Esophagus squamous epithelium (tissue), 5 donors: ENCODE results near the gene SIN3A. TPM values are rescaled to one million over a fixed set of nuclear protein-coding genes. Genes with fewer than 3 reads are reported as not detected.
A peak's percentile ranks its signal among the peaks of the same experiment; 100 is the strongest.

Experiments used
- DNase-seq: peaks from one replicate; lab custom pipeline; 2025; lab: John Stamatoyannopoulos, UW
- H3K27ac ChIP-seq, 4 donors: fragments of 200-600 bp; sonication (generic); one replicate each; pipeline ENCODE4 v1.5.1; 2016 to 2019; ENCODE audit warnings: mild to moderate bottlenecking in 1 of 4
- H3K27me3 ChIP-seq, 4 donors: fragments of 200-600 bp; sonication (generic); 1 replicate in 3 of 4; 2 replicates in 1 of 4; pipeline versions ENCODE4 v1.5.1 to v1.6.0; 2017 to 2021; ENCODE audit warnings: antibody characterized with exemption in 1 of 4
- H3K36me3 ChIP-seq, 3 donors: fragments of 200-600 bp; sonication (generic); one replicate each; pipeline ENCODE4 v1.5.1; 2016 to 2019
- H3K4me1 ChIP-seq, 3 donors: fragments of 200-600 bp; sonication (generic); one replicate each; pipeline ENCODE4 v1.5.1; 2017 to 2019
- H3K4me3 ChIP-seq, 4 donors: fragments of 200-600 bp; sonication (generic); 1 replicate in 3 of 4; 2 replicates in 1 of 4; pipeline ENCODE4 v1.5.1; 2016 to 2019; ENCODE audit warnings: mild to moderate bottlenecking in 2 of 4, moderate library complexity in 1 of 4
- H3K9me3 ChIP-seq, 3 donors: fragments of 200-600 bp; sonication (generic); one replicate each; pipeline ENCODE4 v1.5.1; 2016 to 2019
- POLR2A ChIP-seq, 4 donors: fragments of 450-650 bp; IDR thresholded peaks; one replicate each; pipeline ENCODE4 v1.6.1; 2017; ENCODE audit warnings: antibody characterized with exemption in 4 of 4, mild to moderate bottlenecking in 4 of 4, moderate library complexity in 3 of 4
- WGBS, 2 donors: methylation state at CpG; one replicate each; pipeline ENCODE4 v1.1.5; 2018; 5-methylcytosine and 5-hydroxymethylcytosine counted together
- intact Hi-C: fragments of 100-400 bp; cut with DNase I; formaldehyde crosslinking; loops from one replicate; pipeline ENCODE4 v1.15.0; 2022
- total RNA-seq, 4 donors: library from RNA; depleted of rRNA; stranded (reverse); fragments of >200 nt; gene quantifications; one replicate each; pipeline ENCODE4 v1.1.0, GENCODE V29; 2016
- TF ChIP-seq, protein P1 (sequence below), 6 experiments: fragments of 450-650 bp in 4 of 6; fragments of 200-600 bp in 2 of 6; sonication (generic) in 2 of 6; IDR thresholded peaks; one replicate each; pipeline ENCODE4 v1.5.1; 2016 to 2019; ENCODE audit warnings: antibody characterized with exemption in 6 of 6, mild to moderate bottlenecking in 4 of 6, moderate library complexity in 4 of 6
- donor health status: DM: yes; HTN: yes; CAD: no.

Gene SIN3A
- total RNA-seq, 4 donors from 2014 or later: 22.3 to 49.8 (median 26.0) TPM

DNA sequence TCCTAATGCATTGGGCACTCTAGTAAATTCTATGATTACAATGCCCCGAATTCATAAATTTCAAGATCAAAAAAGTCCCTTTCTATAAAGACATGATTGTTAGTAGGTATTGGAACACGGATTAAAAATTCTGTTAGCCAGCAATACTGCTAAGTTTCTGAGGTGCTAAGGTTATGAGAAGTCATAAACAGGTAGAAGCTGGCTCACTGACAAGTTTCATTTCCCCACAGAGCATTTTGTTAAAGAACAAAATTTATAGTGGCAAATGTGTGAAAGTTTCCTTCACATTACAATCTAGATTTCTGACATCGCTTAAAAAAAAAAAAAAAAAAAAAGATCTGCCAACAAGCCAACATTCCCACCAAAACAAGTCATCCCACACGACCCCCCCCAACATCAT lies 70.7 kb downstream of the SIN3A start:
- no peaks in the 10 kb centered on the region for H3K27me3 ChIP-seq
- no peak for DNase-seq
- no peak overlapping the region for H3K4me3 ChIP-seq
- TF ChIP-seq, protein P1, sequence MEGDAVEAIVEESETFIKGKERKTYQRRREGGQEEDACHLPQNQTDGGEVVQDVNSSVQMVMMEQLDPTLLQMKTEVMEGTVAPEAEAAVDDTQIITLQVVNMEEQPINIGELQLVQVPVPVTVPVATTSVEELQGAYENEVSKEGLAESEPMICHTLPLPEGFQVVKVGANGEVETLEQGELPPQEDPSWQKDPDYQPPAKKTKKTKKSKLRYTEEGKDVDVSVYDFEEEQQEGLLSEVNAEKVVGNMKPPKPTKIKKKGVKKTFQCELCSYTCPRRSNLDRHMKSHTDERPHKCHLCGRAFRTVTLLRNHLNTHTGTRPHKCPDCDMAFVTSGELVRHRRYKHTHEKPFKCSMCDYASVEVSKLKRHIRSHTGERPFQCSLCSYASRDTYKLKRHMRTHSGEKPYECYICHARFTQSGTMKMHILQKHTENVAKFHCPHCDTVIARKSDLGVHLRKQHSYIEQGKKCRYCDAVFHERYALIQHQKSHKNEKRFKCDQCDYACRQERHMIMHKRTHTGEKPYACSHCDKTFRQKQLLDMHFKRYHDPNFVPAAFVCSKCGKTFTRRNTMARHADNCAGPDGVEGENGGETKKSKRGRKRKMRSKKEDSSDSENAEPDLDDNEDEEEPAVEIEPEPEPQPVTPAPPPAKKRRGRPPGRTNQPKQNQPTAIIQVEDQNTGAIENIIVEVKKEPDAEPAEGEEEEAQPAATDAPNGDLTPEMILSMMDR (IDR thresholded peaks at IDR 0.05): no peak
- TF ChIP-seq POLR2A (IDR thresholded peaks at IDR 0.05): no peak
- H3K27ac ChIP-seq: no peak overlapping the region
- intact Hi-C loops: no loop called here
- no peaks in the 10 kb centered on the region for H3K4me1 ChIP-seq
- peaks cover 9 to 100% (median 49%) of the 10 kb centered on the region in 3 donors for H3K36me3 ChIP-seq
- H3K9me3 ChIP-seq: no peaks in the 10 kb centered on the region
- WGBS, 2 donors: 77 to 79% methylated on average over 4 of the region's 4 CpGs

DNA sequence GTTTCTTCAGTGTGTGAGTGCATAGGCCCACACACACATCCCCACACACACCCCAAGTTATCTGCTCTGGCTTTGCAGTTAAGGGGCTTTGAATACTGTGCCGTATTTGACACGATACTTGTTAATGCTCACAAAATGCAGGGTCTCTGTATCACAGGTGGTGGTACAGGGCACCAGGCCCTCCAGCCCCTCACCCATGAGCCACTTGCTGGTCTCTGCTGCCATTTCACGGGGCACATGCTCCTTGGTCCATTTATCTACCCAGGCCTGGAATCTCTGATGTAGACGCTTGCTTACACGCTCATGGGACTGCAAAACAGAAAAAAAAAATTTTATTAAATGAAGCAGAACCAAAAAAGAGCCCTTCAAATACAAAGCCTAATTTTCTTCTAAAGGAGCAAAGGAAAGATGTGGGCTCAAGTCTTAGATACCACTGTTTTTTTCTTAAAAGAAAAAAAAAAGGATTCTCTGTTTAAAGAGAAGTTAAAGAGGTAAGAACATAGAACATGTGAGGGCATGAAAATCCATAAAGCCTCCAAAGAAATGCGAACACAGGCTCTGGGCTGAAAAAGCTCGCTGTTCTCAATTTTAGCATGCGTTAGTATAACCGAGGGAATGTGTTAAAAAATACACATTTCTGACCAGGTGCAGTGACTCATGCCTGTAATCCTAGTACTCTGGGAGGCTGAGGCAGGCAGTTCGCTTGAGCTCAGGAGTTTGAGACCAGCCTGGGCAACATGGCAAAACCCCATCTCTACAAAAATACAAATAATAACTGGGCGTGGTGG lies 79.4 kb downstream of the SIN3A start:
- H3K36me3 ChIP-seq: peaks cover 8 to 79% (median 32%) of the 10 kb centered on the region in 3 donors
- DNase-seq: no peak
- H3K27me3 ChIP-seq: no peaks in the 10 kb centered on the region
- TF ChIP-seq, protein P1 (IDR thresholded peaks at IDR 0.05): no peak
- TF ChIP-seq POLR2A (IDR thresholded peaks at IDR 0.05): no peak
- peaks cover 8 to 52% (median 32%) of the 10 kb centered on the region in 3 donors for H3K4me1 ChIP-seq
- H3K27ac ChIP-seq: peak overlapping the region in 3 of 4 donors; percentile 36 to 55 (median 54)
- H3K9me3 ChIP-seq: no peaks in the 10 kb centered on the region
- WGBS, 2 donors: 58 to 59% methylated on average over 8 to 11 of the region's 11 CpGs
- intact Hi-C loops: loop anchor here (10.0 kb wide), 1 partner anchor 73 kb away; no protein-coding TSS in a partner anchor
- no peak overlapping the region for H3K4me3 ChIP-seq

- intact Hi-C loops: loop anchor here (10.0 kb wide), 1 partner anchor 73 kb away; no protein-coding TSS in a partner anchor
- peak overlapping the region in 2 of 4 donors; percentile 54 to 55 for H3K27ac ChIP-seq
- peaks cover 14 to 79% (median 34%) of the 10 kb centered on the region in 3 donors for H3K36me3 ChIP-seq
- no peak overlapping the region for H3K4me3 ChIP-seq
- no peaks in the 10 kb centered on the region for H3K27me3 ChIP-seq
- no peak for TF ChIP-seq POLR2A (IDR thresholded peaks at IDR 0.05)
- TF ChIP-seq, protein P1 (IDR thresholded peaks at IDR 0.05): no peak
- H3K9me3 ChIP-seq: no peaks in the 10 kb centered on the region
- WGBS, 2 donors: 25 to 60% methylated on average over 1 of the region's 1 CpG
- no peak for DNase-seq
- peaks cover 8 to 56% (median 32%) of the 10 kb centered on the region in 3 donors for H3K4me1 ChIP-seq
Observed at GRCh38 chr15:75371486-75371885, 80.0 kb downstream of the SIN3A start.

DNA sequence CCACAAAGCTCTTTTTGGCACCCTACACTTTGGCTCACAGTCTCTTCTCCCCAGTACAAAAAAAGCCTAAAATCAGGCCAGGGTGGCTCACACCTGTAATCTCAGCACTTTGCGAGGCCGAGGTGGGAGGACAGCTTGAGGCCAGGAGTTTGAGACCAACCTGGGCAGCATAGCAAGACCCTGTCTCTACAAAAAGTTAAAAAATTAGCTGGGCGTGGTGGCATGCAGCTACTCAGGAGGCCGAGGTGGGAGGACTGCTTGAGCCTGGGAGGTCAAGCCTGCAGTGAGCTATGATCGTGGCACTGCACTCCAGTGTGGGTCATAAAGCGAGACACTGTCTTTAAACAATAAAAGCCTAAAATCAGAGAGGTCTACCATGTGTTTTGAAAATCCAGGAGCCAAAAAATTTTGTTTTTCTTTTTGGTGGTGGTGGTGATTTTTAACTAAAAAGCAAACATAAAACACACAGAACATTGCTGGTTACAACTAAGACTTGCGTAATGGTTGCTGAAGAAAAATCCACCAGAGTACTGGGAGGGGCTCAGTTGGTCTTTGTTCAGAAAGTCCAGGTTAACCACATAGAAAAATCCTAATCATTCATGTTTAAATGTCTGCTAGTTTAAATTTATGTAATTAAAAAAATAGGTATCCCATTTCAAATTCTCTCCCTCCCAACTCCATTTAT lies 81.5 kb downstream of the SIN3A start:
- no peaks in the 10 kb centered on the region for H3K9me3 ChIP-seq
- no peak for DNase-seq
- H3K4me3 ChIP-seq: no peak overlapping the region
- peak overlapping the region in 3 of 4 donors; percentile 99 to 100 (median 100) for H3K27ac ChIP-seq
- 94 to 97% methylated on average over 7 of the region's 7 CpGs for WGBS, 2 donors
- no peaks in the 10 kb centered on the region for H3K27me3 ChIP-seq
- no peak for TF ChIP-seq POLR2A (IDR thresholded peaks at IDR 0.05)
- TF ChIP-seq, protein P1 (IDR thresholded peaks at IDR 0.05): no peak
- intact Hi-C loops: loop anchor here (10.0 kb wide), 1 partner anchor 75 kb away; no protein-coding TSS in a partner anchor
- peaks cover 8 to 56% (median 32%) of the 10 kb centered on the region in 3 donors for H3K4me1 ChIP-seq
- H3K36me3 ChIP-seq: peaks cover 21 to 79% (median 38%) of the 10 kb centered on the region in 3 donors
